GM12878 (cell line): ENCODE data around the gene VPS18.

Experiments
- BHLHE40 ChIP-seq, 2 experiments: fragments of 450-650 bp in 1 of 2; IDR thresholded peaks; 2 replicates each; pipeline ENCODE4 v1.6.1; 2011 to 2017; ENCODE audit warnings: low read depth in 2 of 2, borderline replicate concordance in 1 of 2, improper control_type of control experiment in 1 of 2, low read length in 1 of 2, mild to moderate bottlenecking in 1 of 2
- HCFC1 ChIP-seq: fragments of 150-350 bp; IDR thresholded peaks from 2 replicates; pipeline ENCODE4 v1.6.1; 2014; ENCODE audit warnings: low read length
- NFYB ChIP-seq: IDR thresholded peaks from 2 replicates; pipeline ENCODE4 v1.6.1; 2011; ENCODE audit warnings: low read depth, mild to moderate bottlenecking, low read length, improper control_type of control experiment, moderate library complexity; ENCODE audit not compliant: insufficient read depth
- NR2C2 ChIP-seq: IDR thresholded peaks from 2 replicates; pipeline ENCODE4 v1.6.1; 2011; ENCODE audit warnings: borderline replicate concordance, low read depth; ENCODE audit not compliant: control insufficient read depth, insufficient read length
- POLR2A ChIP-seq: IDR thresholded peaks from 2 replicates; pipeline ENCODE4 v1.6.1; 2011; ENCODE audit warnings: low read depth, mild to moderate bottlenecking, low read length
- POLR2AphosphoS5 ChIP-seq: IDR thresholded peaks from 2 replicates; pipeline ENCODE4 v1.6.1; 2011; ENCODE audit warnings: mild to moderate bottlenecking, low read length, inconsistent platforms
- RAD21 ChIP-seq: IDR thresholded peaks from 2 replicates; pipeline ENCODE4 v1.6.1; 2011; ENCODE audit warnings: mild to moderate bottlenecking, low read depth, low read length, moderate library complexity; ENCODE audit not compliant: insufficient read depth
- RCOR1 ChIP-seq: conservative IDR thresholded peaks from 2 replicates; pipeline ENCODE4 v1.6.1; 2012; ENCODE audit warnings: low read depth, low read length, improper control_type of control experiment
- TCF3 ChIP-seq: IDR thresholded peaks from 2 replicates; pipeline ENCODE4 v1.6.1; 2012; ENCODE audit warnings: low read depth, mild to moderate bottlenecking, low read length, borderline replicate concordance; ENCODE audit not compliant: insufficient read depth
- ZSCAN29 ChIP-seq: fragments of 450-650 bp; IDR thresholded peaks from 2 replicates; pipeline ENCODE4 v1.6.1; 2017; ENCODE audit warnings: mild to moderate bottlenecking, moderate library complexity
- TF ChIP-seq, protein P1 (sequence below), 3 experiments: IDR thresholded peaks in 2 of 3; conservative IDR thresholded peaks in 1 of 3; 2 replicates each; pipeline ENCODE4 v1.5.1; 2011; ENCODE audit warnings: low read depth in 3 of 3, low read length in 3 of 3, mild to moderate bottlenecking in 3 of 3, control low read depth in 2 of 3, moderate library complexity in 2 of 3, inconsistent platforms in 1 of 3, mixed read lengths in 1 of 3; ENCODE audit not compliant: control insufficient read depth in 2 of 3, insufficient read depth in 1 of 3; ENCODE audit errors: extremely low read depth in 1 of 3
- TF ChIP-seq, protein P2 (sequence below): fragments of 450-650 bp; IDR thresholded peaks from 2 replicates; pipeline ENCODE4 v1.6.1; 2017; ENCODE audit warnings: borderline replicate concordance

DNA sequence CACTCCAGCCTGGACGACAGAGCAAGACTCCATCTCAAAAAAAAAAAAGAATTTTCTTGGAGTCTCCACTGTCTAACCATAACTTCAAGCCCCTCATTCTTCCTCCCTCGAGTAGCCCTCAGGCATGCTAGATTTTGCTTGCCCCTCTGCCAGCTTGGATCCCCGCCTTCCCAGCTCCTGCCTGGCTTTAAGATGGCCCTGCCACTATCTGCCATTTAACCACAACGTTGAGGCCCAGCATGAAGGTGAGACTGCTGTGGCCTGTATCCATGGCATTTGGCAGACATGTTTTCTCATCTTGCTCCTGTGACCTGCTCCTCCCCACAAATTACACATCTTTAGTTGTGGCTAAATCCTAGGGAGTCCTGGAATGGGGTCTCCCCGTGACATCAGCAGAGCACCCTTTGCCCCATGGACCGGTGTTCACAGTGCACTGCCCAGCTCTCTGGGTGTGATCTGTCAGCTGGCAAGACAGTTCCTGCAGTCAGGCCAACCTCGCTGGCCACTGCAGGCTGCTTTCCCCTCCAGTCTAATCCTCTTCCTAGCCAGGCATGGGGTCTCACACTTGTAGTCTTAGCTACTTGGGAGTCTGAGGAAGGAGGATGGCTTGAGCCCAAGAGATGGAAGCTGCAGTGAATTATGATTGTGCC, 10.4 kb downstream of the VPS18 start:
- no peak for TF ChIP-seq NFYB
- TF ChIP-seq BHLHE40 (IDR thresholded peaks at IDR 0.05; ENCODE audit: borderline replicate concordance in 1 of 2, low read depth in 2 of 2, low read length in 1 of 2), result no peak
- no peak for TF ChIP-seq POLR2A
- TF ChIP-seq, protein P1, sequence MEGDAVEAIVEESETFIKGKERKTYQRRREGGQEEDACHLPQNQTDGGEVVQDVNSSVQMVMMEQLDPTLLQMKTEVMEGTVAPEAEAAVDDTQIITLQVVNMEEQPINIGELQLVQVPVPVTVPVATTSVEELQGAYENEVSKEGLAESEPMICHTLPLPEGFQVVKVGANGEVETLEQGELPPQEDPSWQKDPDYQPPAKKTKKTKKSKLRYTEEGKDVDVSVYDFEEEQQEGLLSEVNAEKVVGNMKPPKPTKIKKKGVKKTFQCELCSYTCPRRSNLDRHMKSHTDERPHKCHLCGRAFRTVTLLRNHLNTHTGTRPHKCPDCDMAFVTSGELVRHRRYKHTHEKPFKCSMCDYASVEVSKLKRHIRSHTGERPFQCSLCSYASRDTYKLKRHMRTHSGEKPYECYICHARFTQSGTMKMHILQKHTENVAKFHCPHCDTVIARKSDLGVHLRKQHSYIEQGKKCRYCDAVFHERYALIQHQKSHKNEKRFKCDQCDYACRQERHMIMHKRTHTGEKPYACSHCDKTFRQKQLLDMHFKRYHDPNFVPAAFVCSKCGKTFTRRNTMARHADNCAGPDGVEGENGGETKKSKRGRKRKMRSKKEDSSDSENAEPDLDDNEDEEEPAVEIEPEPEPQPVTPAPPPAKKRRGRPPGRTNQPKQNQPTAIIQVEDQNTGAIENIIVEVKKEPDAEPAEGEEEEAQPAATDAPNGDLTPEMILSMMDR (IDR thresholded peaks at IDR 0.05 in 2 of 3, conservative IDR thresholded peaks at IDR 0.05 in 1 of 3; ENCODE audit: control insufficient read depth in 2 of 3, extremely low read depth in 1 of 3, insufficient read depth in 1 of 3, low read depth in 3 of 3, low read length in 3 of 3), result no peak
- TF ChIP-seq, protein P2, sequence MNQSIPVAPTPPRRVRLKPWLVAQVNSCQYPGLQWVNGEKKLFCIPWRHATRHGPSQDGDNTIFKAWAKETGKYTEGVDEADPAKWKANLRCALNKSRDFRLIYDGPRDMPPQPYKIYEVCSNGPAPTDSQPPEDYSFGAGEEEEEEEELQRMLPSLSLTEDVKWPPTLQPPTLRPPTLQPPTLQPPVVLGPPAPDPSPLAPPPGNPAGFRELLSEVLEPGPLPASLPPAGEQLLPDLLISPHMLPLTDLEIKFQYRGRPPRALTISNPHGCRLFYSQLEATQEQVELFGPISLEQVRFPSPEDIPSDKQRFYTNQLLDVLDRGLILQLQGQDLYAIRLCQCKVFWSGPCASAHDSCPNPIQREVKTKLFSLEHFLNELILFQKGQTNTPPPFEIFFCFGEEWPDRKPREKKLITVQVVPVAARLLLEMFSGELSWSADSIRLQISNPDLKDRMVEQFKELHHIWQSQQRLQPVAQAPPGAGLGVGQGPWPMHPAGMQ, result no peak
- no peak for TF ChIP-seq RAD21
- no peak for TF ChIP-seq TCF3
- no peak for TF ChIP-seq HCFC1
- no peak for TF ChIP-seq RCOR1
- TF ChIP-seq ZSCAN29, result no peak
- no peak for TF ChIP-seq POLR2AphosphoS5
- TF ChIP-seq NR2C2, result no peak
